Measurements from ENCODE around the gene UGT2B17. TPM values are rescaled to one million over a fixed set of nuclear protein-coding genes. Genes with fewer than 3 reads are reported as not detected.

The UGT2B17 gene
- total RNA-seq, 1 experiment from 2014 or later, result not detected

DNA sequence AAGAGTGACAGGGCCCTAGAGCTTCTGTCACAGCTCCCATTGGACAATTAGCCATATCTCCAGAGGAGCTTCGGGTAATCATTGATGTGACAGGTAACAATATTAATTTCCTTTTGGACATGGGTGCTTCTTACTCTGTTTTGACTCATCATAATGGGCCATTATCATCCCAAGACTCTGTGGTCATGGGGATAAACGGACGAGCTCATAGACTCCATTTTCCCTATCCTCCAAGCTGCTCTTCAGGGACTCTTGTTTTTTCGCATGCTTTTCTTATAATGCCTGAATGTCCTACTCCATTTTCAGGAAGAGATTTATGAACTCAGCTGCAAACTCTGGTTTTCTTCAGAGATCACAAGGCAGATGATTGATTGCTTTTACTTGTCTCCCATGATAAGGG, 17.0 kb upstream of the UGT2B17 start:
- BruUV-seq (replicated peaks), result no TSS peak
- no peaks in the 10 kb centered on the region for H3K9me3 ChIP-seq (ENCODE audit: low read depth, low read length, poor library complexity, severe bottlenecking)
- CTCF ChIA-PET, result no interaction called here

DNA sequence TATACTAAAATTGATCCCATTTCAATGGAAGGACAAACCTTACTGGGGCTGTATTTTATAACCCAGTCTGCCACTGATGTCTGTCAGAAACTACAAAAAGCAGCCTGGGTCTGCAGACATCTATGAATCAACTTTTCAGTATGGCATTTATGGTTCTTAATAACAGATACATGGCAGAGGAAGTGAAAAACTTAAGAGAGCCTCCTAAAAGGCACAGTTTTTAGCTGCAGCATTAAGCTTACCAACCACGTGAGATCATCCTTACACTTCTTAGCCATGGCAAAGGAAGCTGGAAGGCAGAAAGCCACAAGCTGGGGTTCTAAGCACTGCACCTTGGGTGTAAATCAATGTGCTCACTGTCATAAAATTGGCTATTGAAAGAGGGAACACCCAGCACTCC, 16.6 kb upstream of the UGT2B17 start:
- CTCF ChIA-PET, result no interaction called here
- Histone ChIP-seq H3K9me3 (ENCODE audit: low read depth, low read length, poor library complexity, severe bottlenecking) (no peaks in the 10 kb centered on the region), H3K27ac (ENCODE audit: low read depth, low read length, poor library complexity, severe bottlenecking) (no peak overlapping the region), H3K27me3 (replicated peaks; ENCODE audit: insufficient read depth, low read depth, low read length, poor library complexity) (no peaks in the 10 kb centered on the region), H3K36me3 (ENCODE audit: insufficient read depth, low read length, poor library complexity, severe bottlenecking) (no peaks in the 10 kb centered on the region), H3K4me3 (ENCODE audit: low read depth, low read length, poor library complexity, severe bottlenecking) (no peak overlapping the region), H3K4me1 (ENCODE audit: insufficient read depth, low read length, poor library complexity, severe bottlenecking) (no peaks in the 10 kb centered on the region)
- no peak for DNase-seq (ENCODE audit: low spot score)
- TF ChIP-seq EZH2 (IDR thresholded peaks at IDR 0.05; ENCODE audit: borderline replicate concordance, low read depth, low read length, poor library complexity, severe bottlenecking), result no peak
- TF ChIP-seq CTCF (conservative IDR thresholded peaks at IDR 0.05; ENCODE audit: low read depth, low read length), result no peak
- intact Hi-C loops (cut with micrococcal nuclease; ENCODE audit: unreplicated experiment), result no loop called here
- POLR2A ChIA-PET (ENCODE audit: low non-redundant PET), result no interaction called here
- no TSS peak for BruUV-seq (replicated peaks)

More for the DNA sequence above, 17.0 kb upstream of the UGT2B17 start:
- H3K4me1 ChIP-seq (ENCODE audit: insufficient read depth, low read length, poor library complexity, severe bottlenecking), result no peaks in the 10 kb centered on the region
- POLR2A ChIA-PET (ENCODE audit: low non-redundant PET), result no interaction called here
- H3K4me3 ChIP-seq (ENCODE audit: low read depth, low read length, poor library complexity, severe bottlenecking), result no peak overlapping the region
- no peaks in the 10 kb centered on the region for H3K36me3 ChIP-seq (ENCODE audit: insufficient read depth, low read length, poor library complexity, severe bottlenecking)
- H3K27ac ChIP-seq (ENCODE audit: low read depth, low read length, poor library complexity, severe bottlenecking), result no peak overlapping the region
- no peak for TF ChIP-seq EZH2 (IDR thresholded peaks at IDR 0.05; ENCODE audit: borderline replicate concordance, low read depth, low read length, poor library complexity, severe bottlenecking)
- TF ChIP-seq CTCF (conservative IDR thresholded peaks at IDR 0.05; ENCODE audit: low read depth, low read length), result no peak
- intact Hi-C loops (cut with micrococcal nuclease; ENCODE audit: unreplicated experiment), result no loop called here
- no peaks in the 10 kb centered on the region for H3K27me3 ChIP-seq (replicated peaks; ENCODE audit: insufficient read depth, low read depth, low read length, poor library complexity)
- no peak for DNase-seq (ENCODE audit: low spot score)

DNA sequence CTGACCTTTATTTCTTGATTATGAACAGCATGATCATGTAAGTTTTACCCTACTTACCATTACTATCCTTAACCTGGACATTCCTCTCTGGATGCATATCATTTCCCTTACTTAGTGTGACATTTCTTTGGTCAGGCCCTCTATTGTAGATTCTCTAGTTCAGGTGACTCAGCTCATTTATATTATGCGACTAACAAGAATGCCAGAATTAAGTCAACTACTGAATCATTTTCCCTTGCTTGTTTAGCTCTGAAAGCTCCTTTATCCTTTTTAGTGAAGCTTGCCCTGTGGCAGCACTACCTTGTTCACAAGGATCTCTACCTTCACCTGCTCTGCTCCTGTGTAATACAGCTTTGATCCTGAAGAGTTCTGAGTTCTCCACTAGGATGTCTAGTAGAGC, 15.1 kb upstream of the UGT2B17 start:
- TF ChIP-seq EZH2 (IDR thresholded peaks at IDR 0.05; ENCODE audit: borderline replicate concordance, low read depth, low read length, poor library complexity, severe bottlenecking) (no peak), CTCF (conservative IDR thresholded peaks at IDR 0.05; ENCODE audit: low read depth, low read length) (no peak)
- no peak overlapping the region for H3K27ac ChIP-seq (ENCODE audit: low read depth, low read length, poor library complexity, severe bottlenecking)
- no peak for DNase-seq (ENCODE audit: low spot score)
- H3K4me3 ChIP-seq (ENCODE audit: low read depth, low read length, poor library complexity, severe bottlenecking), result no peak overlapping the region
- H3K4me1 ChIP-seq (ENCODE audit: insufficient read depth, low read length, poor library complexity, severe bottlenecking), result no peaks in the 10 kb centered on the region
- H3K27me3 ChIP-seq (replicated peaks; ENCODE audit: insufficient read depth, low read depth, low read length, poor library complexity), result no peaks in the 10 kb centered on the region
- no peaks in the 10 kb centered on the region for H3K9me3 ChIP-seq (ENCODE audit: low read depth, low read length, poor library complexity, severe bottlenecking)
- POLR2A ChIA-PET (ENCODE audit: low non-redundant PET), result no interaction called here
- H3K36me3 ChIP-seq (ENCODE audit: insufficient read depth, low read length, poor library complexity, severe bottlenecking), result no peaks in the 10 kb centered on the region
- CTCF ChIA-PET, result no interaction called here
- no TSS peak for BruUV-seq (replicated peaks)
- intact Hi-C loops (cut with micrococcal nuclease; ENCODE audit: unreplicated experiment), result no loop called here
